Bronchial epithelial cell (primary cell): ENCODE results near the gene NHSL1. TPM values are rescaled to one million over a fixed set of nuclear protein-coding genes. Genes with fewer than 3 reads are reported as not detected.
A peak's percentile ranks its signal among the peaks of the same experiment; 100 is the strongest.

Experiments
- DNase-seq: peaks from one replicate; pipeline ENCODE4 v3.0.0-alpha.2; 2010; ENCODE audit warnings: low read depth
- FAIRE-seq: peaks from 2 replicates; lab custom pipeline; 2011; peaks lifted over from hg19 to GRCh38; lab: Jason Lieb, UNC
- H3K27me3 ChIP-seq: 2 replicates; pipeline ENCODE4 v1.5.1; 2011; ENCODE audit warnings: low read length; ENCODE audit not compliant: control insufficient read depth, insufficient read depth
- H3K36me3 ChIP-seq: 2 replicates; pipeline ENCODE4 v1.5.1; 2011; ENCODE audit warnings: low read length; ENCODE audit not compliant: control insufficient read depth, insufficient read depth
- H3K4me3 ChIP-seq: 2 replicates; pipeline ENCODE4 v1.5.1; 2011; ENCODE audit warnings: mild to moderate bottlenecking, low read depth, low read length, control low read depth
- total RNA-seq: library from RNA; depleted of rRNA; stranded (reverse); fragments of >200 nt; gene quantifications from 2 replicates; pipeline ENCODE4 v1.2.1, GENCODE V29; 2014
- TF ChIP-seq, protein P1 (sequence below): IDR thresholded peaks from 2 replicates; pipeline ENCODE4 v1.5.1; 2011; ENCODE audit warnings: mild to moderate bottlenecking, moderate library complexity, low read length, control low read depth, inconsistent platforms; ENCODE audit not compliant: insufficient read depth, severe bottlenecking

NHSL1 gene
- total RNA-seq, 1 donor from 2014 or later = 6.3 TPM

DNA sequence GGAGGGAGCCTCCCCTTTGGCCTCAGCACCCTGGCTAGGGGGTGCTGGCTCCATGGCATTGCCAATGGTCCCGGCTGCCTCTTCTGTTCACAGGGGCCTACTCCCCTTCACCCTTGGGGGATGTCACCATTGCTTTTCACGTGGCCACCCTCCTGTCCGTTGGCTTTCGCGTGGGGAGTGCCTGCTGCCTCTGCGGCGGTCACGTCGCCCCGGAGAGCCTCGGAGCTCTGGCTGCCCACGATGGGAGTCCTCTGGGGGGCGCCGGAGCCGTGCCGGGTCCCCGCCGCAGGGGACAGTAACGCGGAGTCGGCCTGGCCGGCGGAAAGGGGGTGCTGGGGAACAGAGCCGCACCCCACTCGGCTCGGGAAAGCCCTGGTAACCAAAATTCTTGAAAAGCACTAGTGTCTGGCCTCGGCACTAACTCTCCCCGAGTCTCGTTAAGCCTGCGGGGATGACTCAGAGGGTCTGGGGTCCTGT lies 95.9 kb downstream of the NHSL1 start:
- TF ChIP-seq, protein P1, sequence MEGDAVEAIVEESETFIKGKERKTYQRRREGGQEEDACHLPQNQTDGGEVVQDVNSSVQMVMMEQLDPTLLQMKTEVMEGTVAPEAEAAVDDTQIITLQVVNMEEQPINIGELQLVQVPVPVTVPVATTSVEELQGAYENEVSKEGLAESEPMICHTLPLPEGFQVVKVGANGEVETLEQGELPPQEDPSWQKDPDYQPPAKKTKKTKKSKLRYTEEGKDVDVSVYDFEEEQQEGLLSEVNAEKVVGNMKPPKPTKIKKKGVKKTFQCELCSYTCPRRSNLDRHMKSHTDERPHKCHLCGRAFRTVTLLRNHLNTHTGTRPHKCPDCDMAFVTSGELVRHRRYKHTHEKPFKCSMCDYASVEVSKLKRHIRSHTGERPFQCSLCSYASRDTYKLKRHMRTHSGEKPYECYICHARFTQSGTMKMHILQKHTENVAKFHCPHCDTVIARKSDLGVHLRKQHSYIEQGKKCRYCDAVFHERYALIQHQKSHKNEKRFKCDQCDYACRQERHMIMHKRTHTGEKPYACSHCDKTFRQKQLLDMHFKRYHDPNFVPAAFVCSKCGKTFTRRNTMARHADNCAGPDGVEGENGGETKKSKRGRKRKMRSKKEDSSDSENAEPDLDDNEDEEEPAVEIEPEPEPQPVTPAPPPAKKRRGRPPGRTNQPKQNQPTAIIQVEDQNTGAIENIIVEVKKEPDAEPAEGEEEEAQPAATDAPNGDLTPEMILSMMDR = peak; percentile 19
- no peak for DNase-seq
- Histone ChIP-seq H3K27me3 (no peaks in the 10 kb centered on the region), H3K36me3 (peaks cover 12% of the 10 kb centered on the region), H3K4me3 (peak overlapping the region; percentile 76)
- no peak for FAIRE-seq

DNA sequence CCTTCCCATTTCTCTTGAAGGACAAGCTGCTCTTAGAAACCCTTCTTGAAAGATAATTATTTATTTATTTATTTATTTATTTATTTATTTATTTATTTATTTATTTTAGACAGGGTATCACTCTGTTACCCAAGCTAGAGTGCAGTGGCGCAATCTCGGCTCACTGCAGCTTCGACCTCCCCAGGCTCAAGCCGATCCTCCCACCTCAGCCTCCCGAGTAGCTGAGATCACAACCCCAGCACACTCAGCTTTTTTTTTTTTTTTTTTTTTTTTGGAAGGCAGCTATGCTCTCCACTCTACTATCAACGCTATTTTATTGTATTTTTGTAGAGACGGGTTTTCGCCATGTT lies 96.5 kb downstream of the NHSL1 start:
- Histone ChIP-seq H3K36me3 (peaks cover 12% of the 10 kb centered on the region), H3K27me3 (no peaks in the 10 kb centered on the region), H3K4me3 (no peak overlapping the region)
- TF ChIP-seq, protein P1 = no peak
- FAIRE-seq = no peak
- DNase-seq = no peak

DNA sequence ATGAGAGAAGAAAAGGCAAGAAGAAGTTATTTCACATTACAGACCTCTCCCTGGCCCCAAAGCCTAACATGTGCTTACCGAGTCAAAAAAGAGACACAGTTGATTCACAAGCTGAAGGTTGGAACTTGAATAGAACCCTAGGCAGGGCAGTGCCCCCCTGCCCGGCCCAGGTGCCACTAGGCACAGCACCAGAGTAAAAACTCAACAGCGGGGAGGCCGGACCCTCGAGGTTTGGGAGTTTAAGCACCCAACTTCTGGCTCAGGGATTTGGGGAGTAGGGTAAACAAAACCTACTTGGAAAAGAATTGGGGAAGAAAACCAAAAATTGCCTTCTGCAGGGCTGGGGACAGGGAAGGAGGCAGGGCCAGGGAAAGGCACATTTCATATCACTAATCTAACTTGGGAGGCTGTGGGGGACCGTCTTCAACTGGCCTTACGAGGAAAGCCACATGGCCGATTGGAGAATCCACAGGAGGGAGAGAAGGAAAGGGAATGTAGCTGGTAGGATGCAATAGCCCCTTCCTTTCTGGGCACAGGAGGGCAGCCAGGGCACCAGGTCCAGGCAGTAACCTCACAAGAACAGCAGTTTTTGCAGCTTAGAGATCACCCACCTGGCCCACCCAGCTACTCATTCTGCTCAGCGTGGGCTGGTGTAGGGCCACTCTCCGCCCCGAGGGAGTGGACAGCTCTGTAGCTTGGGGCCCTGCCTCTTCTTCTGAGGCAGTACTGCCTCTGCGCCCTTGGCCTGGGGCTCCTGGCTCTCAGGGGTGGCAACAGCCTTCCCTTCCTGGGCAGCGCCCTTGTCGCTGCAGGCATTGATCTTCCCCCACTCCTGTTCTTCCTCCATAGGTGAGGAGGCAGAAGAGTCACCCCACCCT lies 97.1 kb downstream of the NHSL1 start:
- TF ChIP-seq, protein P1 = no peak
- H3K27me3 ChIP-seq = no peaks in the 10 kb centered on the region
- peaks cover 8% of the 10 kb centered on the region for H3K36me3 ChIP-seq
- DNase-seq = no peak
- FAIRE-seq = no peak
- H3K4me3 ChIP-seq = no peak overlapping the region

- FAIRE-seq = no peak
- no peak overlapping the region for H3K4me3 ChIP-seq
- peaks cover under 1% of the 10 kb centered on the region for H3K36me3 ChIP-seq
- TF ChIP-seq, protein P1 = no peak
- H3K27me3 ChIP-seq = no peaks in the 10 kb centered on the region
- DNase-seq = no peak
Observed at GRCh38 chr6:138400326-138400725, 99.0 kb downstream of the NHSL1 start.

DNA sequence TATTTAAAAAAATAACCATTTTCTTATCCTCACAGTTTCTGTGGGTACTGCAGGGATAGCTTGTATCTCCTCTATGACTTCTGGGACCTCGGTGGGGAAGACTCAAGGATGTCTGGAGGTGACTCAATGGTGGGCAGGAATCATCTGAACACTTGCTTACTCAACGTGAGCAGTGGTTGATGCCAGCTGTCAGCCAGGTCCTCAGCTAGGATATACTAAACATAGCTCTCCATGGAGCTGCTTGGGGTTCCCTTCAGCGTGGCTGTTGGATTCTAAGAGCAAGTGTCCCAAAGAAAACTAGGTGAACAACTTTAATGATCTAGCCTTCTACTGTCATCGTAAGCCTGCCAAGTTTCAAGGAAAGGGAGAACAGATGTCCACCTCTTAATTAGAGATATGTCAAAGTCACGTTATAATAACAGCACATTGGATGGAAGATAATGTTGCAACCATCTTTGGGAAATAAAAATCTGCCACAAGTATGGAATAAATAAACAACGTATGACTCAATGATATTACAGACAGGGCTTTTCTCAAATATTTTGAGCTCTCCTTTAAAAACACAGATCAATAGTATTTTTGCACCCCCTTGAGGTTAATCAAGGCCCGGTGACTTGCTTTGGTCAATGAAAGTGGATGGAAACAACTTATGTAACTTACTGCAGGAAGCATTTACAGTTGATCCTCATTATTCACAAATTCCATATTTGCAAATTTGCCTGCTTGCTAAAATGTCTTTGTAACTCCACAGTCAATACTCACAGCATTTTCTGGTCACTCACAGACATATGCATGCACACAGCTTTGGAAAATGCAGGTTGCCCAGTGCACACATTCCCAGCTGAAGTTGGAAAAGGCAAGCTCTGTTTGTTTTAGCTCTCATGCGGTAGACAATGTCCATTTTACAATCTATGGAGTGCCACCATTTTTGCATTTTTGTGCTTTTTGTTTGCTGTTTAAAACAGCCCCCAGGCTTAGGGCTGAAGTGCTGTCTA lies 101.9 kb downstream of the NHSL1 start:
- no peaks in the 10 kb centered on the region for H3K36me3 ChIP-seq
- DNase-seq = no peak
- no peak overlapping the region for H3K4me3 ChIP-seq
- peak; percentile 79 for FAIRE-seq
- H3K27me3 ChIP-seq = no peaks in the 10 kb centered on the region
- TF ChIP-seq, protein P1 = no peak
